ENCODE measurements around the gene RABGGTA. TPM values are rescaled to one million over a fixed set of nuclear protein-coding genes. Genes with fewer than 3 reads are reported as not detected.

RABGGTA gene
- total RNA-seq, 5 donors from 2014 or later (not counting 1 experiment from before 2014, with no cell fraction given), result 49.3 to 66.5 (median 62.4) TPM

DNA sequence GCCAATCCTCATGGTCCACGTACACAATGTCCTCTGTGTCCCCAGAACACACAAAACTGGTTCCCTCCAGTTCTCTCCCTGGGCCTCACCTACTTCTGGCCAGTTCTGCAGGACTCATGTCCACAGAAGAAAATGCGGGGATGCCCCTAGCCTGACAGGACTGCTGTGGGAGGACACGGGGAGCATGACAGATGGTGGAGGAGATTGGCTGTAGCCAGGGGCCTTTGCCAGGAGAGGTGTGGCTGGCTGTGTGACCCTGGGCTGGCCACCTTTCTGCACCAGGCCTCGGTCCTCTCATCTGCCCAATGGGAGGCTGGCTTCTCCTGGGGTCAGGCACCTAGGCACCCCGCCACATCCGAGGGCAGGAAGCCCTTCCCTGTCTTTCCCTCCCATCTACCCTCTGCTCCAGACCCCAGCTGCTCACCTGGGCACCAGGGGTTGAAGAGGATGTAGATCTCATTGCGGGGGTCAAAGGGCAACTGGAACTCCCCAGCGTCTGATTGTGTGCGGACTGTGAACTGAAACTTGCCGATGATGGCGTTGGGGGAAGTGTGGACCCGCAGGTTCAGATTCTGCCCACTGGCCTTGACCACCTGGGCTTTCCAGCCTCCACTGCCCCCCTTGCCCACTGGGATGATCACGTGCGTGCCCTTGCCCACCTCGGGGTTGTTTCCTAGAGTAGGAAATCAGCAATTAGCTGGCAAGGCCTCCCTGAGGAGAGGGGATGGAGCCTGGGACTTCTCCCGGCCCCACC is 11.2 kb downstream of the RABGGTA start:
- Histone ChIP-seq H3K27me3 (replicated peaks in 1 of 2; ENCODE audit: control insufficient read depth in 2 of 2, extremely low read depth in 1 of 2, insufficient read depth in 2 of 2, low read length in 1 of 2) (no peaks in the 10 kb centered on the region), H3K36me3 (ENCODE audit: control insufficient read depth in 2 of 2, extremely low read depth in 1 of 2, insufficient read depth in 1 of 2, low read length in 1 of 2) (peaks cover 8 to 31% of the 10 kb centered on the region in 2 donors), H3K4me3 (ENCODE audit: control insufficient read depth in 1 of 2, extremely low read depth in 1 of 2, low read length in 1 of 2) (no peak overlapping the region), H3K9me3 (no peaks in the 10 kb centered on the region), H3K27ac (ENCODE audit: low read length) (no peak overlapping the region), H3K4me1 (ENCODE audit: control insufficient read depth in 1 of 2, extremely low read depth in 1 of 2, insufficient read depth in 2 of 2, low read length in 2 of 2) (no peaks in the 10 kb centered on the region)
- 88% methylated on average over 12 of the region's 16 CpGs for WGBS (ENCODE audit: insufficient coverage)
- DNase-seq (no peak), ATAC-seq (replicated peaks in 1 of 4) (no peak)
- CTCF ChIA-PET, result no interaction called here
- POLR2A ChIA-PET, result no interaction called here
- Mint-ChIP-seq H3K9me3 (no peaks in the 10 kb centered on the region), H3K27me3 (no peaks in the 10 kb centered on the region), H3K4me3 (no peak overlapping the region), H3K36me3 (peaks cover 31% of the 10 kb centered on the region), H3K27ac (no peak overlapping the region), H3K4me1 (no peaks in the 10 kb centered on the region)

- Mint-ChIP-seq H3K9me3 (no peaks in the 10 kb centered on the region), H3K4me3 (no peak overlapping the region), H3K4me1 (no peaks in the 10 kb centered on the region), H3K27me3 (no peaks in the 10 kb centered on the region), H3K27ac (no peak overlapping the region), H3K36me3 (peaks cover 28% of the 10 kb centered on the region)
- DNase-seq, result no peak
- Histone ChIP-seq H3K4me1 (ENCODE audit: control insufficient read depth in 1 of 2, extremely low read depth in 1 of 2, insufficient read depth in 2 of 2, low read length in 2 of 2) (no peaks in the 10 kb centered on the region), H3K27me3 (replicated peaks in 1 of 2; ENCODE audit: control insufficient read depth in 2 of 2, extremely low read depth in 1 of 2, insufficient read depth in 2 of 2, low read length in 1 of 2) (no peaks in the 10 kb centered on the region), H3K4me3 (ENCODE audit: control insufficient read depth in 1 of 2, extremely low read depth in 1 of 2, low read length in 1 of 2) (no peak overlapping the region), H3K27ac (ENCODE audit: low read length) (no peak overlapping the region), H3K9me3 (no peaks in the 10 kb centered on the region), H3K36me3 (ENCODE audit: control insufficient read depth in 2 of 2, extremely low read depth in 1 of 2, insufficient read depth in 1 of 2, low read length in 1 of 2) (peaks cover 10 to 34% of the 10 kb centered on the region in 2 donors)
- CTCF ChIA-PET, result interaction anchor here in 1 of 2 donors (1.1 kb wide), 1 partner anchor 13 kb away, joined by 7 read pairs; no protein-coding TSS in a partner anchor
- POLR2A ChIA-PET, result no interaction called here
- 83% methylated on average over 4 of the region's 16 CpGs for WGBS (ENCODE audit: insufficient coverage)
- ATAC-seq (replicated peaks in 1 of 4), result no peak
Observed at GRCh38 chr14:24259282-24260025, 11.9 kb downstream of the RABGGTA start.

DNA sequence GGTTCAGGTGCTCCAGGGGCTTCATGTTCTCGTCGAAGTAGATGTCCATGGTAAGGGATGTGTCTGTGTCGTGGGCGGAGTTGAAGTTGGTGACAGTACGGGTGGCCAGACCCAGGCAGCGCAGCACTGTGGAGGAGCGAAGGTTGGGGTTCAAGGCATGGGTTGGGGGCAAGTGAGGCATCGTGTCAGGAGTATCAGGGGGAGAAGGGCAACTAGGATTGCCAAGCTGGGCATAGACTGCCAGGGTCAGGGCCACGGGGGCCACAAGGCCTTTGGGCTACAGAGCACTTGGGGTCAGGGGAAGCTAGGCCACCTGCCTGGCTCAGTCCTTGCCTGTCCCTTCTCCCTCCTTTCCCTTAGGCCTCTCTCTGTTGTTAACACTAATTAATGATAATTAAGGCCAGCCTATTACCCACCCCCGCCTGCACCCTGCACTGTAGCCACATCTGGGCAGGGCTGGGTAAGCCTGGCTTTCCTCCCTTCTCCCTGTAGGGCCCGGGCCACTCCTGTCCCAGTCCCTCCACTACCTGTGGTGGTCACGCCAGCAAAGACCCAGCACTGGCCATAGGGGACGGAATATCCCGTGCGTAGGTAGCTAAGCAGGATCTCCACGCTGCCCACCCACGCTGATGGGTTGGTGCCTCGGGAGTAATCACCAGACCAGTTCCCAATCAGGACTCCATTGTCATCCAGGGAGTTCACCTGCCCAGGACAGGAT is 12.7 kb downstream of the RABGGTA start:
- Histone ChIP-seq H3K4me1 (ENCODE audit: control insufficient read depth in 1 of 2, extremely low read depth in 1 of 2, insufficient read depth in 2 of 2, low read length in 2 of 2) (no peaks in the 10 kb centered on the region), H3K4me3 (ENCODE audit: control insufficient read depth in 1 of 2, extremely low read depth in 1 of 2, low read length in 1 of 2) (no peak overlapping the region), H3K36me3 (ENCODE audit: control insufficient read depth in 2 of 2, extremely low read depth in 1 of 2, insufficient read depth in 1 of 2, low read length in 1 of 2) (peaks cover 17 to 33% of the 10 kb centered on the region in 2 donors), H3K27ac (ENCODE audit: low read length) (no peak overlapping the region), H3K27me3 (replicated peaks in 1 of 2; ENCODE audit: control insufficient read depth in 2 of 2, extremely low read depth in 1 of 2, insufficient read depth in 2 of 2, low read length in 1 of 2) (no peaks in the 10 kb centered on the region), H3K9me3 (no peaks in the 10 kb centered on the region)
- CTCF ChIA-PET, result interaction anchor here in 1 of 2 donors (1.1 kb wide), 1 partner anchor 12 kb away, joined by 7 read pairs; no protein-coding TSS in a partner anchor
- Mint-ChIP-seq H3K27me3 (no peaks in the 10 kb centered on the region), H3K27ac (no peak overlapping the region), H3K36me3 (peaks cover 32% of the 10 kb centered on the region), H3K4me1 (no peaks in the 10 kb centered on the region), H3K4me3 (no peak overlapping the region), H3K9me3 (no peaks in the 10 kb centered on the region)
- POLR2A ChIA-PET, result no interaction called here
- 96% methylated on average over 17 of the region's 18 CpGs for WGBS (ENCODE audit: insufficient coverage)
- DNase-seq (no peak), ATAC-seq (replicated peaks in 1 of 4) (no peak)

DNA sequence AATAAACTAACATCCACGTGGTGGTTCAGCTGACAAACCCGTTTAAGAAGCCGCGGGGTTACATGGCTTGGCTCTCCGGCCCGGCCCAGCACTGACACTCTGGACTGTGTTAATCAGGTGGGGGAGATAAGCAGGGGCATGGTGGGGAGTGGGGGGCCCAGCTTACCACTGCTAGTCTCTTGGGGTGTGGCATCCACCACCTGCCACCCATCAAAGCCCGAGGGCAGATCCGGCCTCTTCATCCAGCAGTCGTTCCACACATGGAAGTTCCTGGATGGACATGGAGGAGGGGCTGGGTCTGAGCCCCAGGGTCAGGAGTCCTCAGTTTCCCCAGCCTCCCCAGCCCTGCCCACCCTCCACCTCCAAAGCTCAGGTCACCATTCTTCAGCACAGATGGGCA is 13.3 kb downstream of the RABGGTA start:
- Mint-ChIP-seq H3K27me3 (no peaks in the 10 kb centered on the region), H3K36me3 (peaks cover 32% of the 10 kb centered on the region), H3K4me3 (no peak overlapping the region), H3K9me3 (no peaks in the 10 kb centered on the region), H3K27ac (no peak overlapping the region), H3K4me1 (no peaks in the 10 kb centered on the region)
- no peaks in the 10 kb centered on the region for H3K9me3 ChIP-seq
- no peak for DNase-seq
- H3K27ac ChIP-seq (ENCODE audit: low read length), result no peak overlapping the region
- H3K27me3 ChIP-seq (replicated peaks in 1 of 2; ENCODE audit: control insufficient read depth in 2 of 2, extremely low read depth in 1 of 2, insufficient read depth in 2 of 2, low read length in 1 of 2), result no peaks in the 10 kb centered on the region
- CTCF ChIA-PET, result no interaction called here
- H3K4me1 ChIP-seq (ENCODE audit: control insufficient read depth in 1 of 2, extremely low read depth in 1 of 2, insufficient read depth in 2 of 2, low read length in 2 of 2), result no peaks in the 10 kb centered on the region
- no peak overlapping the region for H3K4me3 ChIP-seq (ENCODE audit: control insufficient read depth in 1 of 2, extremely low read depth in 1 of 2, low read length in 1 of 2)
- POLR2A ChIA-PET, result interaction anchor here in 1 of 2 donors (0.6 kb wide), 1 partner anchor 25 kb away, joined by 4 read pairs; no protein-coding TSS in a partner anchor
- 80% methylated on average over 1 of the region's 9 CpGs for WGBS (ENCODE audit: insufficient coverage)
- peaks cover 17 to 35% of the 10 kb centered on the region in 2 donors for H3K36me3 ChIP-seq (ENCODE audit: control insufficient read depth in 2 of 2, extremely low read depth in 1 of 2, insufficient read depth in 1 of 2, low read length in 1 of 2)
- ATAC-seq (replicated peaks in 1 of 4), result no peak

GRCh38 chr14:24256960-24257359 is 14.4 kb downstream of the RABGGTA start:
- Histone ChIP-seq H3K4me3 (ENCODE audit: control insufficient read depth in 1 of 2, extremely low read depth in 1 of 2, low read length in 1 of 2) (no peak overlapping the region), H3K36me3 (ENCODE audit: control insufficient read depth in 2 of 2, extremely low read depth in 1 of 2, insufficient read depth in 1 of 2, low read length in 1 of 2) (peaks cover 12 to 36% of the 10 kb centered on the region in 2 donors), H3K9me3 (no peaks in the 10 kb centered on the region), H3K4me1 (ENCODE audit: control insufficient read depth in 1 of 2, extremely low read depth in 1 of 2, insufficient read depth in 2 of 2, low read length in 2 of 2) (no peaks in the 10 kb centered on the region), H3K27me3 (replicated peaks in 1 of 2; ENCODE audit: control insufficient read depth in 2 of 2, extremely low read depth in 1 of 2, insufficient read depth in 2 of 2, low read length in 1 of 2) (no peaks in the 10 kb centered on the region), H3K27ac (ENCODE audit: low read length) (no peak overlapping the region)
- ATAC-seq (replicated peaks in 1 of 4), result no peak
- Mint-ChIP-seq H3K4me1 (no peaks in the 10 kb centered on the region), H3K9me3 (no peaks in the 10 kb centered on the region), H3K36me3 (peaks cover 28% of the 10 kb centered on the region), H3K27ac (no peak overlapping the region), H3K4me3 (no peak overlapping the region), H3K27me3 (no peaks in the 10 kb centered on the region)
- POLR2A ChIA-PET, result no interaction called here
- no peak for DNase-seq
- CTCF ChIA-PET, result no interaction called here
- WGBS (ENCODE audit: insufficient coverage), result 100% methylated on average over 2 of the region's 4 CpGs

- H3K4me3 Mint-ChIP-seq, result no peak overlapping the region
- Histone ChIP-seq H3K27ac (ENCODE audit: low read length) (no peak overlapping the region), H3K36me3 (ENCODE audit: control insufficient read depth in 2 of 2, extremely low read depth in 1 of 2, insufficient read depth in 1 of 2, low read length in 1 of 2) (peaks cover 8 to 36% of the 10 kb centered on the region in 2 donors), H3K4me3 (ENCODE audit: control insufficient read depth in 1 of 2, extremely low read depth in 1 of 2, low read length in 1 of 2) (no peak overlapping the region), H3K9me3 (no peaks in the 10 kb centered on the region), H3K27me3 (replicated peaks in 1 of 2; ENCODE audit: control insufficient read depth in 2 of 2, extremely low read depth in 1 of 2, insufficient read depth in 2 of 2, low read length in 1 of 2) (no peaks in the 10 kb centered on the region), H3K4me1 (ENCODE audit: control insufficient read depth in 1 of 2, extremely low read depth in 1 of 2, insufficient read depth in 2 of 2, low read length in 2 of 2) (no peaks in the 10 kb centered on the region)
- WGBS (ENCODE audit: insufficient coverage), result 96% methylated on average over 7 of the region's 12 CpGs
- H3K4me1 Mint-ChIP-seq, result peaks cover 0 to 2% (median 0%) of the 10 kb centered on the region in 3 donors
- ATAC-seq (replicated peaks in 1 of 4) (no peak), DNase-seq (no peak)
- ChIA-PET POLR2A (interaction anchor here (0.5 kb wide), 2 partner anchors 9 to 44 kb away, joined by 3 read pairs; partner anchors contain the start of genes DHRS1 (in 1 of the 2) and NOP9 (in 1 of the 2)), CTCF (no interaction called here)
- no peak overlapping the region for H3K27ac Mint-ChIP-seq
- H3K36me3 Mint-ChIP-seq, result peaks cover 26% of the 10 kb centered on the region
- H3K9me3 Mint-ChIP-seq, result no peaks in the 10 kb centered on the region
- no peaks in the 10 kb centered on the region for H3K27me3 Mint-ChIP-seq
Observed at GRCh38 chr14:24255931-24256711, 15.3 kb downstream of the RABGGTA start.

All from T-cell (primary cell).